Measurements from ENCODE around the gene DCAF4. TPM values are rescaled to one million over a fixed set of nuclear protein-coding genes. Genes with fewer than 3 reads are reported as not detected.
A peak's percentile ranks its signal among the peaks of the same experiment; 100 is the strongest.

The DCAF4 gene
- polyA plus RNA-seq, 1 experiment, result 14.7 TPM

- Histone ChIP-seq H3K9me3 (ENCODE audit: control insufficient read depth, insufficient read depth, low read length) (peaks cover 3% of the 10 kb centered on the region), H3K27ac (ENCODE audit: low read depth, low read length) (no peak overlapping the region), H3K27me3 (ENCODE audit: control insufficient read depth, insufficient read depth, low read length) (no peaks in the 10 kb centered on the region), H3K4me3 (ENCODE audit: low read depth, low read length) (no peak overlapping the region)
- ChIA-PET CTCF (interaction anchor here (1.0 to 4.5 kb wide), 3 partner anchors 15 to 374 kb away, joined by 3 to 49 read pairs (median 5); no protein-coding TSS in a partner anchor), POLR2A (interaction anchor here (1.0 kb wide), 1 partner anchor 87 kb away, joined by 3 read pairs; no protein-coding TSS in a partner anchor)
- no peak for TF ChIP-seq CTCF (IDR thresholded peaks at IDR 0.05; ENCODE audit: low read depth, low read length)
- no peak for DNase-seq (ENCODE audit: low read depth, low spot score)
Observed at GRCh38 chr14:72889366-72889765, 36.9 kb upstream of the DCAF4 start.

- H3K27me3 ChIP-seq (ENCODE audit: control insufficient read depth, insufficient read depth, low read length), result no peaks in the 10 kb centered on the region
- TF ChIP-seq CTCF (IDR thresholded peaks at IDR 0.05; ENCODE audit: low read depth, low read length), result no peak
- CTCF ChIA-PET, result interaction anchor here (0.6 to 4.5 kb wide), 6 partner anchors 10 to 376 kb away, joined by 3 to 49 read pairs (median 6); no protein-coding TSS in a partner anchor
- peaks cover 3% of the 10 kb centered on the region for H3K9me3 ChIP-seq (ENCODE audit: control insufficient read depth, insufficient read depth, low read length)
- no peak for DNase-seq (ENCODE audit: low read depth, low spot score)
- H3K4me3 ChIP-seq (ENCODE audit: low read depth, low read length), result peak overlapping the region; percentile 83
- H3K27ac ChIP-seq (ENCODE audit: low read depth, low read length), result peak overlapping the region; percentile 11
- POLR2A ChIA-PET, result interaction anchor here (0.9 to 1.5 kb wide), 3 partner anchors 146 to 375 kb away, joined by 3 read pairs; no protein-coding TSS in a partner anchor
Observed at GRCh38 chr14:72891666-72892102, 34.6 kb upstream of the DCAF4 start.

DNA sequence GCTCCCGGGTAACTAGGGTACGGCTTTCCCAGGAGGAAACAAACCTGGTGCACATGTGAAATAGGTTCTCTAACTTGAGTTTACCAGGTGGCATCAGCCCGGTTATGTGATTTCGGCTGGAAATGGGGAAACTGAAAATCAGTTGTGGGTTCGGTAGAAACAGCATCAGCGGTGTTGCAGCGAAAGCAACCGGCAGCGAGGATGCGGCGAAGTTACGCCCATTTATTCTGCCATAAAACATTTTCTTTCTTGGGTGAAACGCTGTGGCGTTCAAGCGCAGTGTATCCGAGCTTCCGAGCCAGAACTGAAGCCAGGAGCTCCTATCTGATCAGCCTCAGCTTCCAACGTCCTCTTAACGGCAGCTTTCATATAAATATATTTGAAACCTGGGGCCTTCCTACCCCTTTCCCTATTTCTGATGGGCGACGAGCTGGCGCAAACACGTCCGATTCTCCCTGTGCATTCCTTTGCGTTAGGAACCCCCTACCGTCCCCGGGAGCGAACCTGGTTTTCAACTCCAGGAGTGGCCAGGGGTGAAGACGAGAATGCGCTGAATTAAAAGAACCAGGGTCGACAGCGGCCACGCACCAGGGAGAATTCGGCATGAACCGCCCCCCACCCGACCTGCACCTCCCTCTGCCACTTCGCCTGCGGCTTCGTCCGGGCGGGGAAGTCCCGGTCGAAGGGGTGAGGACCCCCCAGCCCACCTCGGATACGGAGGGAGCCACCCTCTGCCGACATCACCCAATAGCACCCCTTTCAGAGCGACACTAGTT lies 34.0 kb upstream of the DCAF4 start:
- TF ChIP-seq CTCF (IDR thresholded peaks at IDR 0.05; ENCODE audit: low read depth, low read length), result peak; percentile 25; the same call in 1 of the 2 replicates
- CTCF ChIA-PET, result interaction anchor here (0.6 to 4.5 kb wide), 4 partner anchors 12 to 377 kb away, joined by 3 to 49 read pairs (median 6); no protein-coding TSS in a partner anchor
- POLR2A ChIA-PET, result interaction anchor here (0.9 to 1.5 kb wide), 3 partner anchors 147 to 376 kb away, joined by 3 read pairs; no protein-coding TSS in a partner anchor
- no peaks in the 10 kb centered on the region for H3K27me3 ChIP-seq (ENCODE audit: control insufficient read depth, insufficient read depth, low read length)
- H3K9me3 ChIP-seq (ENCODE audit: control insufficient read depth, insufficient read depth, low read length), result no peaks in the 10 kb centered on the region; the same call in 1 of the 2 replicates
- DNase-seq (ENCODE audit: low read depth, low spot score), result no peak
- peak overlapping the region; percentile 83 for H3K4me3 ChIP-seq (ENCODE audit: low read depth, low read length)
- H3K27ac ChIP-seq (ENCODE audit: low read depth, low read length), result peak overlapping the region; percentile 31

GRCh38 chr14:72892879-72893635 lies 33.2 kb upstream of the DCAF4 start:
- H3K27me3 ChIP-seq (ENCODE audit: control insufficient read depth, insufficient read depth, low read length), result no peaks in the 10 kb centered on the region
- H3K9me3 ChIP-seq (ENCODE audit: control insufficient read depth, insufficient read depth, low read length), result no peaks in the 10 kb centered on the region; the same call in 1 of the 2 replicates
- H3K4me3 ChIP-seq (ENCODE audit: low read depth, low read length), result peak overlapping the region; percentile 83
- no peak for TF ChIP-seq CTCF (IDR thresholded peaks at IDR 0.05; ENCODE audit: low read depth, low read length)
- ChIA-PET POLR2A (interaction anchor here (1.5 kb wide), 1 partner anchor 285 kb away, joined by 3 read pairs; no protein-coding TSS in a partner anchor), CTCF (interaction anchor here (0.6 to 4.5 kb wide), 5 partner anchors 12 to 379 kb away, joined by 3 to 49 read pairs (median 11); no protein-coding TSS in a partner anchor)
- no peak for DNase-seq (ENCODE audit: low read depth, low spot score)
- peak overlapping the region; percentile 31 for H3K27ac ChIP-seq (ENCODE audit: low read depth, low read length)
